Measurements from ENCODE around the gene CYP27C1. TPM values are rescaled to one million over a fixed set of nuclear protein-coding genes. Genes with fewer than 3 reads are reported as not detected.

CYP27C1 gene
- total and polyA plus RNA-seq, 2 donors (not counting 1 experiment from before 2014, with no cell fraction given) = 0.07 TPM; not detected in 1

DNA sequence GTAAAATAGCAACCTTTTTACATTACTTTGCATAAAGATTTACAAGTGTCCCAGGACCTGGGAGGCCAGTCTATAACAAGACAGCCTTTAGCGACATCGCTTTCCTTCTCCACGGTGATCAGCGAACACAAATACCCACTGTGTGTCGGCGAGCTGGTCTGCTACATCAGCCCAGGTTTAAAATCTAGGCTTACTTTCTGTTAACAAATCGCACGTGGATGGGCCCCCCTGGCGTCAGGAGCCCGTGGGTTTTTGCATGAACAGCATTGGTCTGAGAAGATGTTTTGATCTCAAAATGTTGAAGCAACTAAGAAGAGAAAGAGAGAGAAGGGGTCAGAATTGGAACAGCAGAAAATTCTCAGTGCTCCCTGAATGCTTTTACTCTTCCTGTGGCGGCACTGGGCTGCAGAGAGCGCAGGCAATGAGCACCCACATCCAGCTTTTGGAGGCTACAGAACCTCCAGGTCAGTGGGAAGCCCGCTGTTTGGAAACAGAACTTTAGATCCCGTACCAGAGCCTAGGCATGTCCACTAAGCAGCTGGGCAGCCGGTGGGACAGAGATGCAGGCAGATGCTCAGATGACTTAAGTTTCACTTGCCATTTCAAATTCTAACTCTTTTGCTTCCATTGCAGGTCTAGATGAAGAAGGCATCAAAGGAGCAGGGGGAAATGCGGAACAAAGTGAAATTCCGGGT is 32.9 kb downstream of the CYP27C1 start:
- Histone ChIP-seq H3K4me3 (replicated peaks in 1 of 4; ENCODE audit: control extremely low read depth in 1 of 4, insufficient read depth in 1 of 4, low read depth in 3 of 4, low read length in 4 of 4) (no peak overlapping the region), H3K27me3 (ENCODE audit: control insufficient read depth, insufficient read depth, low read length) (peaks cover 7% of the 10 kb centered on the region), H4K20me1 (ENCODE audit: control insufficient read depth, extremely low read depth, insufficient read depth, low read length) (no peaks in the 10 kb centered on the region), H3K36me3 (ENCODE audit: control insufficient read depth, insufficient read depth, low read length) (no peaks in the 10 kb centered on the region), H3K79me2 (ENCODE audit: control insufficient read depth, insufficient read depth, low read length) (no peaks in the 10 kb centered on the region), H3K4me2 (ENCODE audit: extremely low read depth, insufficient read depth, low read length) (no peak overlapping the region), H3K9me3 (ENCODE audit: control insufficient read depth, insufficient read depth, low read depth, low read length) (no peaks in the 10 kb centered on the region), H3K27ac (ENCODE audit: insufficient read depth, low read length) (no peak overlapping the region), H3K4me1 (ENCODE audit: control insufficient read depth, extremely low read depth, insufficient read depth, low read length) (no peaks in the 10 kb centered on the region), H2AFZ (ENCODE audit: low read length) (no peak overlapping the region), H3K9ac (ENCODE audit: insufficient read depth, low read length) (no peak overlapping the region)
- no peak for TF ChIP-seq EZH2 (IDR thresholded peaks at IDR 0.05; ENCODE audit: low read length, missing control alignments)
- TF ChIP-seq CTCF (conservative IDR thresholded peaks at IDR 0.05 in 1 of 2, IDR thresholded peaks at IDR 0.05 in 1 of 2; ENCODE audit: low read depth in 1 of 2, low read length in 2 of 2) = no peak
- no peak for DNase-seq (ENCODE audit: low read depth in 2 of 2)

DNA sequence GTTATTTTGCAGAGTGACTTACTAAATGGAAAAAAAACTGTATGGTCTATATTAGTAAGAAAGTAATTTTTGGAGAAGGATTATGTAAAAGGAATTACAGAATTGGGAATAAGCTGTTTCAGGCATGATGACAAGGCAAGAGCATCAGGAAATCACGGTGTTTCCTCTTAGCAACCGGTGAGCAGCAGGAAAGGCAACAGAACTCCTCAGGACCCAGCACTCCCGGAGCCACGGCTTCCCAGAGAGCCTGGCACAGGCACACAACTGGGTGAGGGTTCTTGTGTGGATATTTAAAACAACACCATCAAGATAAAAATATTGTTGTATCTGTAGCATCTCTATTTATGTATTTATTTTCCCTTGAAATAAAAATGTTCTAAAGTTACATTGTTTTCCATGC is 34.4 kb downstream of the CYP27C1 start:
- DNase-seq (ENCODE audit: low read depth in 2 of 2) = no peak
- no peak overlapping the region for H3K27ac ChIP-seq (ENCODE audit: insufficient read depth, low read length)
- no peaks in the 10 kb centered on the region for H3K36me3 ChIP-seq (ENCODE audit: control insufficient read depth, insufficient read depth, low read length)
- no peaks in the 10 kb centered on the region for H3K9me3 ChIP-seq (ENCODE audit: control insufficient read depth, insufficient read depth, low read depth, low read length)
- no peaks in the 10 kb centered on the region for H3K79me2 ChIP-seq (ENCODE audit: control insufficient read depth, insufficient read depth, low read length)
- H3K27me3 ChIP-seq (ENCODE audit: control insufficient read depth, insufficient read depth, low read length) = peaks cover 7% of the 10 kb centered on the region
- no peak overlapping the region for H3K4me3 ChIP-seq (replicated peaks in 1 of 4; ENCODE audit: control extremely low read depth in 1 of 4, insufficient read depth in 1 of 4, low read depth in 3 of 4, low read length in 4 of 4)
- H3K4me1 ChIP-seq (ENCODE audit: control insufficient read depth, extremely low read depth, insufficient read depth, low read length) = no peaks in the 10 kb centered on the region
- no peak overlapping the region for H3K9ac ChIP-seq (ENCODE audit: insufficient read depth, low read length)
- H2AFZ ChIP-seq (ENCODE audit: low read length) = no peak overlapping the region
- no peaks in the 10 kb centered on the region for H4K20me1 ChIP-seq (ENCODE audit: control insufficient read depth, extremely low read depth, insufficient read depth, low read length)
- TF ChIP-seq CTCF (conservative IDR thresholded peaks at IDR 0.05 in 1 of 2, IDR thresholded peaks at IDR 0.05 in 1 of 2; ENCODE audit: low read depth in 1 of 2, low read length in 2 of 2) (no peak), EZH2 (IDR thresholded peaks at IDR 0.05; ENCODE audit: low read length, missing control alignments) (no peak)
- H3K4me2 ChIP-seq (ENCODE audit: extremely low read depth, insufficient read depth, low read length) = no peak overlapping the region

DNA sequence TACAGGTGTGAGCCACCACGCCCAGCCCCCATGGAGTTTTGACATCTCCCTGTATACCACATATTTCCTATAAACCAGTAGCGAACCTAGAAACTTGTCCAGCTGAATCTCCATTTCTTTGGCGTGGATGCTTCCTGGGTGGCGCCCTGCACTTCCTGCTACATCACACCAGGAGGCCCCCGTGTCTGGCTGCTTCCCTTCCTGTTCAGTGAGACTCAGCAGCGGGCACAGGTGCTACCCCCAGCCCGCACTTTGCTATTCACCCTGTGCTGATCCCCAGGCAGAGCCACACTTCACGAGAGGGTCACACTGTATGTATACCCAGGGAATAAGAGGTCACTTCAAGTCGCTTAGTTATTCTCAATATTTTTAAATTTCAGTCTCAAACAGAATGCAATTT is 35.0 kb downstream of the CYP27C1 start:
- no peak overlapping the region for H3K4me3 ChIP-seq (replicated peaks in 1 of 4; ENCODE audit: control extremely low read depth in 1 of 4, insufficient read depth in 1 of 4, low read depth in 3 of 4, low read length in 4 of 4)
- no peak for DNase-seq (ENCODE audit: low read depth in 2 of 2)
- no peak overlapping the region for H3K9ac ChIP-seq (ENCODE audit: insufficient read depth, low read length)
- no peaks in the 10 kb centered on the region for H3K36me3 ChIP-seq (ENCODE audit: control insufficient read depth, insufficient read depth, low read length)
- H3K4me1 ChIP-seq (ENCODE audit: control insufficient read depth, extremely low read depth, insufficient read depth, low read length) = no peaks in the 10 kb centered on the region
- no peaks in the 10 kb centered on the region for H3K79me2 ChIP-seq (ENCODE audit: control insufficient read depth, insufficient read depth, low read length)
- TF ChIP-seq EZH2 (IDR thresholded peaks at IDR 0.05; ENCODE audit: low read length, missing control alignments) (no peak), CTCF (conservative IDR thresholded peaks at IDR 0.05 in 1 of 2, IDR thresholded peaks at IDR 0.05 in 1 of 2; ENCODE audit: low read depth in 1 of 2, low read length in 2 of 2) (no peak)
- no peaks in the 10 kb centered on the region for H3K9me3 ChIP-seq (ENCODE audit: control insufficient read depth, insufficient read depth, low read depth, low read length)
- no peak overlapping the region for H3K27ac ChIP-seq (ENCODE audit: insufficient read depth, low read length)
- peaks cover 7% of the 10 kb centered on the region for H3K27me3 ChIP-seq (ENCODE audit: control insufficient read depth, insufficient read depth, low read length)
- H4K20me1 ChIP-seq (ENCODE audit: control insufficient read depth, extremely low read depth, insufficient read depth, low read length) = no peaks in the 10 kb centered on the region
- no peak overlapping the region for H2AFZ ChIP-seq (ENCODE audit: low read length)
- H3K4me2 ChIP-seq (ENCODE audit: extremely low read depth, insufficient read depth, low read length) = no peak overlapping the region
